ENCODE data around the gene CFAP46.
"Not testable (repeated sequence)": the region's sequence is repeated elsewhere in the genome, so short reads cannot be mapped to it uniquely, and the experiment has no call there.

Gene CFAP46

GRCh38 chr10:132845041-132845551, 97.3 kb downstream of the CFAP46 start:
- DNase-seq (ENCODE audit: low read depth in 3 of 3) = no peak

DNA sequence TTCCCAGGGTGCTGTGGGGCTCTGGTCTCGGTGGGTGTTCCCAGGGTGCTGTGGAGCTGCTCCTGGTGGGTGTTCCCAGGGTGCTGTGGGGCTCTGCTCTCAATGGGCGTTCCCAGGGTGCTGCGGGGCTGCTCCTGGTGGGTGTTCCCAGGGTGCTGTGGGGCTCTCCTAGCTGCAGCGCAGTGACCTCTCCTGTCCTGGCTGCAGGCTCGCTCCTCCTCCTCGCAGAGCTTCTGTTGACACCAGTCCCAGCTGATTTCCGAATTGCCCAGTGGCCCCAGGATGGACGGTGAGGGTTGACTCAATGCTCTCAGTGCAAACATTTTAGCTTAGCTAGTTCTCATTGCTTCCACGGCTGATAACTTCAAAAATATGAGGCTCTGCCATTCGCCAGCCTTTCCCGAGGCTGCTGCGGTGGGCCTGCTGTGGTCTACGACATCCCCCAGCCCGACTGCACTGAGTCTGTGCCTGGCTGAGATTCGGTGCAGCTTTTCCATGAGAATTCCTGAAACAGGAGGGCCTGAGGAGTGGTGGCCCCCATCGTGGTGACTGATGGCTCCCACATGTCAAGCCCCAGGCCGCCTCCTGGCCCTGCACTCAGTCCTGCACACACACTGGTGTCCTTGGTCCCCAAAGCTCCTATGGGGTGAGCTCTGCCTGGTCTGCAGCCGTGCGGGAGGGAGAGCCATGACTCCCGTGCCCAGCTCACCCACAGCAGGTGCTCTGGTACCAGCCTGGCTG, 98.1 kb downstream of the CFAP46 start:
- no peak for DNase-seq (ENCODE audit: low read depth in 3 of 3)

- DNase-seq (ENCODE audit: low read depth in 3 of 3) = not testable (repeated sequence)
Measured at GRCh38 chr10:132843276-132843675, 99.1 kb downstream of the CFAP46 start.

- no peak for DNase-seq (ENCODE audit: low read depth in 3 of 3)
Measured at GRCh38 chr10:132842397-132842796, 100.0 kb downstream of the CFAP46 start.

DNA sequence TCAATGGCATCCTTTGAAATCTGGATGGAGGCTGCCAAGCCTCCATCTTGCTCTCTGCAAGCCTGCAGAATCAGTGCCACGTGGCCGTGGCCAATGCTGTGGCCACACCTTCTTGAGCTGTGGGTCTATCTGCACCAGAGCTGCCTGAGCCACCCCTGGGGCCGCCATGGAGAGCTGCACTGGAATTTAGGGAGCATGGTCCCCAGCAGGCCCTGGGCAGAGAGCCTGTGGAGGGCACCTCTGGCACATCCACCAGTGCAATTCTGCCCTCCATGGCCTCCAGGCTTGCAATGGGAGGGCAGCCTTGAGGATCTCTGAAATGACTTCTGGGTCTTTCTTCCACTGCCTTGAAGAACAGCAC, 100.8 kb downstream of the CFAP46 start:
- DNase-seq (ENCODE audit: low read depth in 3 of 3) = no peak

DNA sequence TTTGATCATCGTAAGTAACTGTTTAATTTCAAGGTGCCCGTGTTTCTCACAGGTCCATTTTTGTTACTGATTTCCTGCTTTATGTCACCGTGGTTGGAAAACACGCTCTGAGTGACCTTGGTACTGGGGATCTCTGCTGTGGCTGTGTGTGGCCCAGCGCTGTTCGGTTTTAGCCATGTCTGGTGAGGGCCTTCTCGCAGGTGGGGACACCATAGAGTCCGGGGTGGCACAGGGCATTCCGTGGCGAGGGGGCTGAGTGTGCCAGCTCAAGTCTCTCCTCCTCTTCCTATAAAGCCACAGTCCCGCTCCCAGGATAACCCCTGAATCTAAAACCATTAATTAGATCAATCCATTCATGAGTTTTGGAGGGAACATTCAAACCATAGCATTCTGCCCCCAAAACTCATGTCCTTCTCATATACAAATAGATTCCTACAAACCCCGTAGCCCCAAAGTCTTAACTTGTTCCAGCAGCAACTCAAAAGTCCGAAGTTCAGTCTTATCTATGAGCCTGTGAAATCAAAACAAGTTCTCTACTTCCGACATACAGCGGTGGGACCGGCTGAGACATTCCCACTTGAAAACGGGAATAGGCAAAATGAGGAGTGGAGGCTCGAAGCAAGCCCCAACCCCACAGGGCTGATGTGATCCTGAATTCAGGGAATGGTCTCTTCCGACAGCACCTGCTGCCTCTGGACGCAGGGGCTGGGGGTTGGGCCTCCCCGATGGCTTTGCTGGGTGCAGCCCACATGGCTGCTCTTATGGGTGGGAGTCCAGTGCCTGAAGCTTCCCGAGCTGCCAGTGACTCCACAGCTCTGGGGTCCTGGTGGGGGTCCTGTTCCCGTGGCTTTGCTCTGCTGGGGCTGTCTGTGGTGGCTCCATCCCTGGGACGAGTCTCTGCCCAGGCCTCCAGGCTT, 101.4 kb downstream of the CFAP46 start:
- no peak for DNase-seq (ENCODE audit: low read depth in 3 of 3)

- no peak for DNase-seq (ENCODE audit: low read depth in 3 of 3)
Measured at GRCh38 chr10:132839061-132839460, 103.3 kb downstream of the CFAP46 start.

DNA sequence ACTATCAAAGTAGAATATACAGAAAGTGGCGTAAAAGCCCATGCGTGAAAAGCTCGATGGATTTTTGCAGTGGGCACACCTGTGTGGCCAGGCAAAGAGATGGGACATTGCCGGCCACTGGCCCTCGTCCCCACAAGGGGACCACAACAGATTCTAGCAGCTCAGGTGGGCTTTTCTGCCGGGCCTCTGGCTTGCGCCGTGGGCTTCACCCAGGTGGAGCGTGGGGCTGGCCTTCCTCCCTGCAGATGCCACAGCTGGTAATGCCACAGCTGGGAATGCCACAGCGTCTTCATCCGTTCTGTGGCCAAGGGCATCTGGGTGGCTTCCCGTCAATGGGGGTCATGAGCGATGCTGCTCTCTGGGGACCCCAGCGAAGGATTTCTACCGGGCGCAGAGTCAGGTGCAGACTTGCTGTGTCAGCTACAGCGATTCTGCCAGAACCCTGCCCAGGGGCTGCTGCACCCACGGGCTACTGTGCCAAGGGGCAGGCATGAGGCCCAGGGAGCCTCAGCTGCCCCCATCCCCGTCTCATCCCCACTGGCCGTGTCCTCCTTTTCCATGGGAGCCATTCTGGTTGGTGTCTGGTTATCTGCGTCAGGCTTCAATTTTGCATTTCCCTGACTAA, 103.9 kb downstream of the CFAP46 start:
- DNase-seq (ENCODE audit: low read depth in 3 of 3) = no peak

GRCh38 chr10:132837905-132838304, 104.5 kb downstream of the CFAP46 start:
- DNase-seq (ENCODE audit: low read depth in 3 of 3) = no peak

- DNase-seq (ENCODE audit: low read depth in 3 of 3) = peak in 2 of 3 experiments; percentile 15 to 35
Measured at GRCh38 chr10:132836832-132837540, 105.4 kb downstream of the CFAP46 start.

GRCh38 chr10:132836248-132836831, 106.0 kb downstream of the CFAP46 start:
- DNase-seq (ENCODE audit: low read depth in 3 of 3) = no peak

DNA sequence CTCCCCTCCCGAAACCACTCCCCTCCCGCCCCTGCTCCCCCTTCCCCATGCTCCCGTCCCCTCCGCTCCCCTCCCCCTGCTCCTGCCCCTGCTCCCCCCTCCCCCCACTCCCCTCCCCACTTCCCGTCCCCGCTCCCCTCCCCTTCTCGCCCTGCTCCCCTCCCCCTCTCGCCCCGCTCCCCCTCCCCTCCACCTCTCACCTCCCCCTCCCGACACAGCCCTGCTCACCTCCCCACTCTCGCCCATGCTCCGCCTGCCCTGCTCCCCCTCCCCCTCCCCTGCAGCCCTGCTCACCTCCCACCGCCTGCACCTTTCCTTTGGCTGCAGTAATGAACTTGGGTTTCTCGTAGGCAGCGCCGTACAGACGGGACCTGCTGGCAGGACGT, 106.5 kb downstream of the CFAP46 start:
- DNase-seq (ENCODE audit: low read depth in 3 of 3) = no peak

GRCh38 chr10:132834891-132835847, 107.2 kb downstream of the CFAP46 start:
- no peak for DNase-seq (ENCODE audit: low read depth in 3 of 3)

DNA sequence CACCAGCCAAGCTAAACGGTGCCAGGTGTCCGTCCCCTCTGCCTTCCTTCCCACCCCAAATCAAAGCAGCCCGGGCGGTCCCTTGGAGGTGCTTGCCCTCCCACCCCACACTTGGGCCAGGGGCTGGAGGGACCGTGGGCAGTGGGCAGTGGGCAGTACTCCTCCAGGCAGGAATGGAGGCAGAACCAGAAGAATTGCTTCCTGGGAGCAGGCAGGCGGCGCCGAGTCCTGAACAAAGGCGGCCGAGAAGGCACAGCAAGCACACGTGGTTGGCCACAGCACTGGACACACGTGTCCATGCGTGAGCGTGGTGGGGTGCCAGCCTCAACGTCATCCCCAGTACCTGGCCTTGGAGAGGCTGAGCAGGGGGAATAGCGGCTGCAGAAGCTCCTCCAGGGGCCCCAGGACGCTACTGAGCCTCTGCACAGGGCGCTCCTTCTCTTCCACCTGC, 108.0 kb downstream of the CFAP46 start:
- DNase-seq (ENCODE audit: low read depth in 3 of 3) = no peak

DNA sequence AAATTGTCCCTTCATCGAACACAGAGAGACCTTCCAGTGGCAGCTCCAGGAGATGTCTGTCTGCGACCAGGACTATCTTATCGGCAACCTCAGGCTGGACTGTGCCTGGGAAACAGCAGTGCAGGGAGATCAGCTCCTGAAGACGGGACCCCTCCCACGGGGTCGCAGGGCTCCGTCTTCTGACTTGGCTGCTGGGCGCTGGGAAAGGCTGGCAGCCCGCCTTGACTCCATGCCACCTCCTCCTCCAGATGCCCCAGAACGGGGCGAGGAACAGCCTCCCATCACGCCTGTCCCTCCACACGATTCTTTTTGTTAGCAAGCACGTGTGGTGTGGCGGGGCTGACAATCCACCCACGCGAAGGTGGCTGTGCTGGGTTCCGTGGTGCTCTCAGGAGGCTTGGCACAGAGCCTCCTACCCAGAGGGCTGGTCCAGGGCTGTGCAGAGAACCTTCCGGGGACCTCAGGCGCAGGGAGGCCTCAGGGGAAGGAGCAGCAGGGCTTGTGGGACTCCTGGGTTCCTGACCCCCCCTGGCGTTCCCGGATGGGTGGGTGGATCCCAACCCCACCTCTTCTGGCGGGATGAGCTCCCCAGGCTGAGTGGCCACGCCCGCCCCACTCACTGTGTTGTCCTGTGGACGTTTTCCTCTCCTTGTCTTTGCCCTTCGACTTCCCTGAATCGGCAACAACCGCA, 108.8 kb downstream of the CFAP46 start:
- DNase-seq (ENCODE audit: low read depth in 3 of 3) = no peak

DNA sequence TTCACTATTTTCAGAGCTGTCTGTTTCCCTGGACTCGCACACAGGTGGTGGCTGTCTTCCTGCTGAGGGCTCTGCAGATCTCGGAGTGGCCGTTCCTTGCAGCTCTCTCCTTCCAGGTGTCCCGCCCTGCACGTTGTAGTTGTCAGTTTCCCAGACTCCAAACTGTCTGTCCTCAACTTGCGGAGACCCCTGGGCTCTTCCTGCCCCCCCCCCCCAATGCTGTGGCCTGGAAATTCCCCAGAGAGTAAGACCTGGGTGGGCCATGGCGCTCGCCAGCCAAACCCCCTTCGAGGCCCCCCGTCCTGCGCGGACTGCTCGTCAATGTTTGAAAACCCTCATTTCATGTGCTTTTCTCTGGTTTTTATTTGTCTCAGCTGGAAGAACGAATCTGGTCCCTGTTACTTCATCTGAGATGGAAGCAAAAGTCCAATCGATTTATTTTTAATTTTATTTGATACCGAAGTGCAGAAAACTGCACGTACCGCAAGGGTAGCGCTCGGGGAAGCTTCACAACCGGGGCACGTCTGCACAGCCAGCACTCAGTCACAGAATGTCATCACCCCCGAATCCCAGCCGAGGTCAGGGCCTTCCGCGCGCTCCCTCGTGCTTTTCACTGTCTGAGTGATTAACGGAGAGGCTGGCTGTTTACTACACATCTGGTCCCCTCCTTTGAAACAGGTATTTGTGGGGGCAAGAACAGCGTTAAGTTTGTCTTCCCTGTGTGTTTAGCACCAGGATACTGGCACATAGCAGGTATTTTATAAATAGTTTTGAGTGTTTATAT, 110.0 kb downstream of the CFAP46 start:
- no peak for DNase-seq (ENCODE audit: low read depth in 3 of 3)

- DNase-seq (ENCODE audit: low read depth in 3 of 3) = no peak
Measured at GRCh38 chr10:132829403-132829802, 113.0 kb downstream of the CFAP46 start.

- no peak for DNase-seq (ENCODE audit: low read depth in 3 of 3)
Measured at GRCh38 chr10:132828681-132829080, 113.7 kb downstream of the CFAP46 start.

Measured in stimulated activated CD4-positive, alpha-beta T cell treated with anti-CD3 and anti-CD28 coated beads, TNF-alpha, amount 100 ng/mL, for 4 hours (primary cell).